Retinal pigment epithelial cell (primary cell): Measurements from ENCODE around the gene MEIOSIN.
A peak's percentile ranks its signal among the peaks of the same experiment; 100 is the strongest.
"Not testable (repeated sequence)": the region's sequence is repeated elsewhere in the genome, so short reads cannot be mapped to it uniquely, and the experiment has no call there.

ENCODE experiments used
- DNase-seq: peaks from one replicate; pipeline ENCODE4 v3.0.0-alpha.2; 2010; ENCODE audit warnings: low read depth
- H3K4me3 ChIP-seq: 2 replicates; pipeline ENCODE4 v1.5.1; 2011; ENCODE audit warnings: mild to moderate bottlenecking, low read length, control low read depth, moderate library complexity
- CTCF ChIP-seq: conservative IDR thresholded peaks from 2 replicates; pipeline ENCODE4 v1.5.1; 2011; ENCODE audit warnings: low read depth, low read length, control low read depth, inconsistent platforms

MEIOSIN gene

GRCh38 chr19:45713141-45713540 is 20.1 kb upstream of the MEIOSIN start:
- no peak overlapping the region for H3K4me3 ChIP-seq
- no peak for TF ChIP-seq CTCF
- no peak for DNase-seq

DNA sequence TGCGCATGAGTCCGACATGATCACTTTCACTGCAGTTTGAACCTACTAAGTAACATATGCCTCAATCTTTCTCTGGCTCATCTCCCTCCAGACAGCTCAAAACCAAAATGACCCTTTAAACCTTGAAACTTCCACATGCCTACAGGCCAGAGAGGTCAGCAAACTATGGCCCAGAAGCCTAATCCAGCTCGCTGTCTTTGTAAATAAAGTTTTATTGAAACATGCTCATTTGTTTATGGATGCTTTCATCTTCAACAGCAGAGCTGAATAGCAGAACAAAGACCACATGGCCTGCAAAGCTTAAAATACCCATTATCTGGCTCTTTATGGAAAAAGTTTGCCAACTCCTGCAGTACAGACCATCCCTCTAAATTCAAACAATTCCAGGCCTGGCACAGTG is 18.1 kb upstream of the MEIOSIN start:
- DNase-seq, result no peak
- H3K4me3 ChIP-seq, result no peak overlapping the region
- TF ChIP-seq CTCF, result no peak

DNA sequence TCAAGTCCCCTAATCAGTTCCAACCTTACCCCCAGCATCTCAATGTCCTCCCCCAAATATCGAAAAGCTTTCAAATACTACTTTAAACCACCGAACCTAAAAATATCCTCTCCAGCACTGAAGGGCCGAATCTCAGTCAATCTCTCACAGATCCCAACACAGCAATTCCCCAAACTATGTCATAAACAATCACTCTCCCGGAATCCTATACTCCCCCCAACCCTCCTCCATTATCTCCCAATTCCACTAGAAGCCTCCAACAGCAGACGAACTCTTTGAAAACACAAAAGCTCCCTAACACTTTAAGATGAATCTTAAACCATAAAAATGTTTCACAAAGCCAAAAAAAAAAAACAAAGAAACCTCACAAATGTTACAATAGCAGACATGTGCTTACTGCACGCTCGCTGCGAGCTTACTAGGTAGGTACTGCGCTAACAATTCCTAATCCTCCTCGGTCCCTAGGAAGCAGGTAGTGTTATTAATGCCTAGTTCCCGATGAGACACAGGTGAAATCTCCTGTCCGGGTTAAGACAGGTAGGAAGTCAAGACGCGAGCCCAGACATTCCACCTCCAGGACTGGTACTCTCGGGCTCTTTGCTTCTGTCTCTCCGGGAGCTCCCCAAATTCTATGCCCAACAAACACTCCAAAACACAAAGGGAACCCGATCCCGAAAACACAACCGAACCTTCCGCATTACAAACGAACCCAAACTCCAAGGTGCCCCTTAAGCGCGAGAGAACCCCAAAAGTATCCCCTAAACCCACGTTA is 16.7 kb upstream of the MEIOSIN start:
- peak overlapping the region; percentile 79 for H3K4me3 ChIP-seq
- no peak for DNase-seq
- TF ChIP-seq CTCF, result no peak

DNA sequence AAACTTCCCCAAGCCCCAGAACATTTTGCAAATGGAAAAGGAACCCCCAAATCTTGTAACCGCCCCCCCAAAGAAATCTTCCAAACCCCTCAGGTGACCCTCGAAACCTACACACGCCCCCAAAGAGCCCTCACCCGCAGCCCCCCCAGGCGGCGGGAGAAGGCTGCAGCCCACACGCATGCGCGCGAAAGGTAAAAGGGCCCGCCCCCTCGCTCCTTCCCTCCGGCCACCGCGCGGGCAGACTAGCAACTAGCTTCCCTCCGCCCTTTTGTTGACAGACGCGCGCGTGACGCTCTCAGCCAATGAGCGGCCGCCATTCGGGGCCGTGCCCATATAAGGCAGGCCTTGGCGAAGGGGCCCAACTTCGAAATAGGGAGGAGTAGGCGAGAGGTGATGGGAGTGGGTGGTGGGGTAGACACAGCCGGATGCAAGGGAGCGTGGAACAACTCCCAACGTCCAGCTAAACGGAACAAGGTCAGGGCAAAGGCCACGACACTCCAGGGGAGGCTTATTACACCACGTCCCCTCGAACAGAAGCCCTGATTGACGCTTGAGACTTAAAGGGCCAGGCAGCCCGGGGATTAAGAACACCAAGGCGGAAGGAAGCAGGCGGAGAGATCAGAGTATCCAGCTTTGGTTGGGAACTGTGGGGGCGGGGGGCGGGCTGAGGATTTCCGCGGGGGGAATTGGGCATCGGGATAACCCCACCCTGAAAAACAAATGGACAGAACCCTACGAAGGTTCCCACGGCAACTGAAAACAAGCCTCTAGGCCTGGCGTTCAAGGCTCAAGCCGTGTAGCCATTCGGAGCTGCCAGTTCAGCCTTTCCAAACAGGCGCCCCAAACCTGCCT is 15.9 kb upstream of the MEIOSIN start:
- DNase-seq, result peak; percentile 97
- peak overlapping the region; percentile 79 for H3K4me3 ChIP-seq
- TF ChIP-seq CTCF, result peak; percentile 20

DNA sequence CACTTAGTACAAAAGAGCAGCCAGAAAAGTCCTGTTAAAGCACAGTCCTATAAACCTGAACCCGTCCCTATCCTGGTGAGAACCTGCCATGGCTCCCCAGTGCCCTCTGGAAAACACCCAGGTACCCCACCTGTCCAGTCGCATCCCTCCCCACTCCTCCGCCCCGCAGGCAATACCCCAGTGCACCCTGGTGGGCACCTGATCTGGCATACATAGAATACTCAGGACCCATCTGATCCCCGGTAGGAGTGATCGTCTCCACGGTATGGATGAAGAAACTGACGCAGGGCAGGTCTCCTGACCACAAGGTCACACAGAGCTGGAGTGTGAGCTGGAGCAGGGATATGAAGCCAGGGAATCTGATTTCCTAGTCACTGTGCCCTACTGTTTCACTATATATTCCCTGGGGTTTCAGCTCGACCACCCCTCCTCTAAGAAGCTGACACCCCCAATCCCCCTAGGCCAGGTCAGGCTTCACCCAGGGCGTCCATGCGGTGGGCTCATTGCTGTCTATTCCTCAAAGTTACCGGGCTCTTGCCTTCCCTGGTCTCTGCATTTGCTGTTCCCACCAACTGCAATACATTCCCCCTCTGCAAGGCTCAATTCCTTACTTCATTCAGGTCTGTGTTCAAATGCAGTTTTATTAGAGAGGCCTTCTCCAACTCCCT is 15.1 kb upstream of the MEIOSIN start:
- TF ChIP-seq CTCF, result peak; percentile 14
- no peak for DNase-seq
- H3K4me3 ChIP-seq, result peak overlapping the region; percentile 79

- H3K4me3 ChIP-seq, DNase-seq: not testable (repeated sequence)
Measured at GRCh38 chr19:45720065-45720464, 13.2 kb upstream of the MEIOSIN start.

- H3K4me3 ChIP-seq, DNase-seq: not testable (repeated sequence)
Measured at GRCh38 chr19:45728683-45729082, 4.6 kb upstream of the MEIOSIN start.
